ENCODE results near the gene ARHGAP5. TPM values are rescaled to one million over a fixed set of nuclear protein-coding genes. Genes with fewer than 3 reads are reported as not detected.

ARHGAP5 gene
- total RNA-seq, 1 donor from 2014 or later = 167 TPM

GRCh38 chr14:32202491-32202997, 125.4 kb downstream of the ARHGAP5 start:
- Mint-ChIP-seq H3K36me3 (no peaks in the 10 kb centered on the region), H3K4me3 (peak overlapping the region; percentile 83), H3K9me3 (no peaks in the 10 kb centered on the region), H3K27ac (peak overlapping the region; percentile 100), H3K4me1 (peaks cover 21% of the 10 kb centered on the region), H3K27me3 (ENCODE audit: low read depth) (peaks cover 3% of the 10 kb centered on the region)
- no peak for TF ChIP-seq CTCF (IDR thresholded peaks at IDR 0.05; ENCODE audit: unreplicated experiment)
- no peak for DNase-seq (ENCODE audit: low spot score in 2 of 2, unreplicated experiment in 2 of 2)

GRCh38 chr14:32202998-32203882, 126.1 kb downstream of the ARHGAP5 start, which contains the start of gene RNU6-8:
TSS of gene RNU6-8 (minus strand) at chr14:32203269.
- Mint-ChIP-seq H3K4me3 (peak within 1 kb of the TSS; percentile 83), H3K9me3 (no peaks in the 10 kb centered on the region)

GRCh38 chr14:32203928-32204357, 126.8 kb downstream of the ARHGAP5 start:
- H3K4me1 Mint-ChIP-seq = peaks cover 19% of the 10 kb centered on the region

More at GRCh38 chr14:32202998-32203882, 126.1 kb downstream of the ARHGAP5 start, which contains the start of gene RNU6-8:
- peak; percentile 91 to 95 for DNase-seq (ENCODE audit: low spot score in 2 of 2, unreplicated experiment in 2 of 2)
- Mint-ChIP-seq H3K27me3 (ENCODE audit: low read depth) (peaks cover 3% of the 10 kb centered on the region), H3K4me1 (peaks cover 19% of the 10 kb centered on the region), H3K27ac (peak within 1 kb of the TSS; percentile 100), H3K36me3 (no peaks in the 10 kb centered on the region)
- no peak for TF ChIP-seq CTCF (IDR thresholded peaks at IDR 0.05; ENCODE audit: unreplicated experiment)

GRCh38 chr14:32205554-32205953, 128.4 kb downstream of the ARHGAP5 start:
- H3K27ac Mint-ChIP-seq = no peak overlapping the region
- no peak for DNase-seq (ENCODE audit: low spot score in 2 of 2, unreplicated experiment in 2 of 2)

More at GRCh38 chr14:32203928-32204357, 126.8 kb downstream of the ARHGAP5 start:
- H3K9me3 Mint-ChIP-seq = peaks cover 3% of the 10 kb centered on the region
- no peak for DNase-seq (ENCODE audit: low spot score in 2 of 2, unreplicated experiment in 2 of 2)
- H3K36me3 Mint-ChIP-seq = no peaks in the 10 kb centered on the region
- peaks cover 3% of the 10 kb centered on the region for H3K27me3 Mint-ChIP-seq (ENCODE audit: low read depth)
- H3K4me3 Mint-ChIP-seq = peak overlapping the region; percentile 83
- no peak for TF ChIP-seq CTCF (IDR thresholded peaks at IDR 0.05; ENCODE audit: unreplicated experiment)
- peak overlapping the region; percentile 100 for H3K27ac Mint-ChIP-seq

GRCh38 chr14:32205984-32206383, 128.9 kb downstream of the ARHGAP5 start:
- no peak overlapping the region for H3K27ac Mint-ChIP-seq
- TF ChIP-seq CTCF (IDR thresholded peaks at IDR 0.05; ENCODE audit: unreplicated experiment) = no peak
- H3K4me3 Mint-ChIP-seq = no peak overlapping the region
- H3K36me3 Mint-ChIP-seq = no peaks in the 10 kb centered on the region
- H3K4me1 Mint-ChIP-seq = peaks cover 12% of the 10 kb centered on the region
- no peak for DNase-seq (ENCODE audit: low spot score in 2 of 2, unreplicated experiment in 2 of 2)
- H3K9me3 Mint-ChIP-seq = peaks cover 12% of the 10 kb centered on the region
- peaks cover 3% of the 10 kb centered on the region for H3K27me3 Mint-ChIP-seq (ENCODE audit: low read depth)

More at GRCh38 chr14:32205554-32205953, 128.4 kb downstream of the ARHGAP5 start:
- Mint-ChIP-seq H3K4me3 (no peak overlapping the region), H3K4me1 (peaks cover 14% of the 10 kb centered on the region), H3K9me3 (peaks cover 12% of the 10 kb centered on the region), H3K36me3 (no peaks in the 10 kb centered on the region), H3K27me3 (ENCODE audit: low read depth) (peaks cover 3% of the 10 kb centered on the region)
- TF ChIP-seq CTCF (IDR thresholded peaks at IDR 0.05; ENCODE audit: unreplicated experiment) = no peak

All from mesothelial cell of epicardium (in vitro differentiated cells).